ENCODE results near the gene BAIAP3. TPM values are rescaled to one million over a fixed set of nuclear protein-coding genes. Genes with fewer than 3 reads are reported as not detected.

The BAIAP3 gene
- polyA plus RNA-seq, 1 donor from 2014 or later: 65.2 TPM

DNA sequence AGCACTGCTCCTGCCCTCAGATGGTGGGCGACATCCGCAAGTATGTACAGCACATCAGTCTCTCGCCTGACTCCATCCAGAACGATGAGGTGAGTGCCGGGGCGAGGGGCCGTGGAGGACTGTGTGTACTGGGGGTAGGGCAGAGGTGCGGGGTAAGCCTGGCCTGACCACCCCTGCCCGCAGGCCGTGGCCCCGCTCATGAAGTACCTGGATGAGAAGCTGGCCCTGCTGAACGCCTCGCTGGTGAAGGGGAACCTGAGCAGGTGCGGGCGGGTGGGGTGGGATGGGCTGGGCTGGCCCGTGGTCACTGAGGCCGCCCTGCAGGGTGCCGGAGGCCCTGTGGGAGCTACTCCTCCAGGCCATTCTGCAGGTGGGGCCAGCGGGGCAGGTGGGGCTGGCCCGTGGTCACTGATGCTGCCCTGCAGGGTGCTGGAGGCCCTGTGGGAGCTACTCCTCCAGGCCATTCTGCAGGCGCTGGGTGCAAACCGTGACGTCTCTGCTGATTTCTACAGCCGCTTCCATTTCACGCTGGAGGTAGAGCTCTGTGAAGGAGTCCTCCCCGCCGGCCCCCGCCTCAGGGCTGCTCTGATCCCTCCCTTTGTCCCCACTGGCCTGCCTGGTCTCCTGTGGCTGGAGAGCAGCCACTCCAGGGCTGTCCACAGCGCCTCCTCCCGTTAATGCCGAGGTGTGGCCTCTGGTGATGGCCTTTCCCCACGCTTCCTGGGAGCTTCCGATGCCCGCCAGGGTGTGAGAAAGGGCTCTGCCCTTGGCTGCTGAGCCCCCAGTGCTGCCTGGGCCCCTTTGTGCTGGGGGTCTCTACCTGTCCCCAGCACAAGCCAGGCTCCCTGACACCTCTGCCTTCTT, 13.2 kb downstream of the BAIAP3 start:
- TF ChIP-seq POLR2AphosphoS5 (IDR thresholded peaks at IDR 0.05) (no peak), MXI1 (conservative IDR thresholded peaks at IDR 0.05; ENCODE audit: poor library complexity, severe bottlenecking) (no peak), SMC3 (conservative IDR thresholded peaks at IDR 0.05; ENCODE audit: poor library complexity) (no peak), EP300 (conservative IDR thresholded peaks at IDR 0.05; ENCODE audit: poor library complexity, severe bottlenecking) (no peak), TAF1 (IDR thresholded peaks at IDR 0.05; ENCODE audit: low read depth) (no peak), RAD21 (conservative IDR thresholded peaks at IDR 0.05) (no peak), EZH2 (IDR thresholded peaks at IDR 0.05; ENCODE audit: borderline replicate concordance, insufficient read depth, low read length, poor library complexity, severe bottlenecking) (no peak)
- TF ChIP-seq, protein P1, sequence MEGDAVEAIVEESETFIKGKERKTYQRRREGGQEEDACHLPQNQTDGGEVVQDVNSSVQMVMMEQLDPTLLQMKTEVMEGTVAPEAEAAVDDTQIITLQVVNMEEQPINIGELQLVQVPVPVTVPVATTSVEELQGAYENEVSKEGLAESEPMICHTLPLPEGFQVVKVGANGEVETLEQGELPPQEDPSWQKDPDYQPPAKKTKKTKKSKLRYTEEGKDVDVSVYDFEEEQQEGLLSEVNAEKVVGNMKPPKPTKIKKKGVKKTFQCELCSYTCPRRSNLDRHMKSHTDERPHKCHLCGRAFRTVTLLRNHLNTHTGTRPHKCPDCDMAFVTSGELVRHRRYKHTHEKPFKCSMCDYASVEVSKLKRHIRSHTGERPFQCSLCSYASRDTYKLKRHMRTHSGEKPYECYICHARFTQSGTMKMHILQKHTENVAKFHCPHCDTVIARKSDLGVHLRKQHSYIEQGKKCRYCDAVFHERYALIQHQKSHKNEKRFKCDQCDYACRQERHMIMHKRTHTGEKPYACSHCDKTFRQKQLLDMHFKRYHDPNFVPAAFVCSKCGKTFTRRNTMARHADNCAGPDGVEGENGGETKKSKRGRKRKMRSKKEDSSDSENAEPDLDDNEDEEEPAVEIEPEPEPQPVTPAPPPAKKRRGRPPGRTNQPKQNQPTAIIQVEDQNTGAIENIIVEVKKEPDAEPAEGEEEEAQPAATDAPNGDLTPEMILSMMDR (IDR thresholded peaks at IDR 0.05; ENCODE audit: poor library complexity, severe bottlenecking): no peak
- TF ChIP-seq, protein P2, sequence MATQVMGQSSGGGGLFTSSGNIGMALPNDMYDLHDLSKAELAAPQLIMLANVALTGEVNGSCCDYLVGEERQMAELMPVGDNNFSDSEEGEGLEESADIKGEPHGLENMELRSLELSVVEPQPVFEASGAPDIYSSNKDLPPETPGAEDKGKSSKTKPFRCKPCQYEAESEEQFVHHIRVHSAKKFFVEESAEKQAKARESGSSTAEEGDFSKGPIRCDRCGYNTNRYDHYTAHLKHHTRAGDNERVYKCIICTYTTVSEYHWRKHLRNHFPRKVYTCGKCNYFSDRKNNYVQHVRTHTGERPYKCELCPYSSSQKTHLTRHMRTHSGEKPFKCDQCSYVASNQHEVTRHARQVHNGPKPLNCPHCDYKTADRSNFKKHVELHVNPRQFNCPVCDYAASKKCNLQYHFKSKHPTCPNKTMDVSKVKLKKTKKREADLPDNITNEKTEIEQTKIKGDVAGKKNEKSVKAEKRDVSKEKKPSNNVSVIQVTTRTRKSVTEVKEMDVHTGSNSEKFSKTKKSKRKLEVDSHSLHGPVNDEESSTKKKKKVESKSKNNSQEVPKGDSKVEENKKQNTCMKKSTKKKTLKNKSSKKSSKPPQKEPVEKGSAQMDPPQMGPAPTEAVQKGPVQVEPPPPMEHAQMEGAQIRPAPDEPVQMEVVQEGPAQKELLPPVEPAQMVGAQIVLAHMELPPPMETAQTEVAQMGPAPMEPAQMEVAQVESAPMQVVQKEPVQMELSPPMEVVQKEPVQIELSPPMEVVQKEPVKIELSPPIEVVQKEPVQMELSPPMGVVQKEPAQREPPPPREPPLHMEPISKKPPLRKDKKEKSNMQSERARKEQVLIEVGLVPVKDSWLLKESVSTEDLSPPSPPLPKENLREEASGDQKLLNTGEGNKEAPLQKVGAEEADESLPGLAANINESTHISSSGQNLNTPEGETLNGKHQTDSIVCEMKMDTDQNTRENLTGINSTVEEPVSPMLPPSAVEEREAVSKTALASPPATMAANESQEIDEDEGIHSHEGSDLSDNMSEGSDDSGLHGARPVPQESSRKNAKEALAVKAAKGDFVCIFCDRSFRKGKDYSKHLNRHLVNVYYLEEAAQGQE (IDR thresholded peaks at IDR 0.05; ENCODE audit: borderline replicate concordance): no peak
- H3K9me3 ChIP-seq (ENCODE audit: low read length): no peaks in the 10 kb centered on the region
- no peak overlapping the region for H3K4me2 ChIP-seq (ENCODE audit: low read length)
- no peaks in the 10 kb centered on the region for H3F3A ChIP-seq (ENCODE audit: insufficient read depth, low read length, poor library complexity, severe bottlenecking)
- no peaks in the 10 kb centered on the region for H3K9me2 ChIP-seq (ENCODE audit: insufficient read depth, low read length)
- H4K20me1 ChIP-seq (ENCODE audit: insufficient read depth): no peaks in the 10 kb centered on the region
- no peak overlapping the region for H3K27ac ChIP-seq (ENCODE audit: low read length)
- H2AFZ ChIP-seq (ENCODE audit: low read depth, low read length): no peak overlapping the region
- no peaks in the 10 kb centered on the region for H3K36me3 ChIP-seq (ENCODE audit: insufficient read depth, low read length)
- no peaks in the 10 kb centered on the region for H3K27me3 ChIP-seq (ENCODE audit: insufficient read depth, low read depth, low read length)
- H3K79me2 ChIP-seq (replicated peaks; ENCODE audit: insufficient read depth, low read length): peaks cover 8% of the 10 kb centered on the region
- H3K4me3 ChIP-seq (ENCODE audit: low read length): no peak overlapping the region
- no peak overlapping the region for H3K9ac ChIP-seq (ENCODE audit: low read length)

DNA sequence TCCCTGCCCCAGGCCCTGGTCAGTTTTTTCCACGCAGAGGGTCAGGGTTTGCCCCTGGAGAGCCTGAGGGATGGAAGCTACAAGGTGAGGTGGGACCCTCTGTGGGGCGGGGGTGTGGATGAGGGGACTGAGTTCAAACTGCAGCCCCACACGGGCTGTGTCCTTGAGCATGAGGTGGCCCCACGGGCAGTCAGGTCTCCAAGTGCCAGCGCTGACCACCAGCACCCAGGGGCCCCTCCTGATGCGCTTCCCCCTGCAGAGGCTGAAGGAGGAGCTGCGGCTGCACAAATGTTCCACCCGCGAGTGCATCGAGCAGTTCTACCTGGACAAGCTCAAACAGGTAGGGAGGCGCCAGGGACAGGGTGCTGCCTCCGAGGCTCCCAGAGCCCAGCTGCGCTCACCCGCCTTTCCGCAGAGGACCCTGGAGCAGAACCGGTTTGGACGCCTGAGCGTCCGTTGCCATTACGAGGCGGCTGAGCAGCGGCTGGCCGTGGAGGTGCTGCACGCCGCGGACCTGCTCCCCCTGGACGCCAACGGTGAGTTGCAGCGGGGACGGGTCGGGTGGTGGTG, 13.9 kb downstream of the BAIAP3 start:
- TF ChIP-seq, protein P1 (IDR thresholded peaks at IDR 0.05; ENCODE audit: poor library complexity, severe bottlenecking): no peak
- TF ChIP-seq EP300 (conservative IDR thresholded peaks at IDR 0.05; ENCODE audit: poor library complexity, severe bottlenecking) (no peak), SMC3 (conservative IDR thresholded peaks at IDR 0.05; ENCODE audit: poor library complexity) (no peak), EZH2 (IDR thresholded peaks at IDR 0.05; ENCODE audit: borderline replicate concordance, insufficient read depth, low read length, poor library complexity, severe bottlenecking) (no peak), MXI1 (conservative IDR thresholded peaks at IDR 0.05; ENCODE audit: poor library complexity, severe bottlenecking) (no peak), POLR2AphosphoS5 (IDR thresholded peaks at IDR 0.05) (no peak), TAF1 (IDR thresholded peaks at IDR 0.05; ENCODE audit: low read depth) (no peak), RAD21 (conservative IDR thresholded peaks at IDR 0.05) (no peak)
- TF ChIP-seq, protein P2 (IDR thresholded peaks at IDR 0.05; ENCODE audit: borderline replicate concordance): no peak
- no peaks in the 10 kb centered on the region for H3K9me3 ChIP-seq (ENCODE audit: low read length)
- H3F3A ChIP-seq (ENCODE audit: insufficient read depth, low read length, poor library complexity, severe bottlenecking): no peaks in the 10 kb centered on the region
- H4K20me1 ChIP-seq (ENCODE audit: insufficient read depth): no peaks in the 10 kb centered on the region
- no peaks in the 10 kb centered on the region for H3K27me3 ChIP-seq (ENCODE audit: insufficient read depth, low read depth, low read length)
- H3K9me2 ChIP-seq (ENCODE audit: insufficient read depth, low read length): no peaks in the 10 kb centered on the region
- H3K4me2 ChIP-seq (ENCODE audit: low read length): no peak overlapping the region
- H3K36me3 ChIP-seq (ENCODE audit: insufficient read depth, low read length): no peaks in the 10 kb centered on the region
- peaks cover 14% of the 10 kb centered on the region for H3K79me2 ChIP-seq (replicated peaks; ENCODE audit: insufficient read depth, low read length)
- H3K4me3 ChIP-seq (ENCODE audit: low read length): no peak overlapping the region
- H3K9ac ChIP-seq (ENCODE audit: low read length): no peak overlapping the region
- no peak overlapping the region for H3K27ac ChIP-seq (ENCODE audit: low read length)
- no peak overlapping the region for H2AFZ ChIP-seq (ENCODE audit: low read depth, low read length)

Data from neural cell (in vitro differentiated cells).